ENCODE measurements around the gene NKX1-2.

Gene NKX1-2

DNA sequence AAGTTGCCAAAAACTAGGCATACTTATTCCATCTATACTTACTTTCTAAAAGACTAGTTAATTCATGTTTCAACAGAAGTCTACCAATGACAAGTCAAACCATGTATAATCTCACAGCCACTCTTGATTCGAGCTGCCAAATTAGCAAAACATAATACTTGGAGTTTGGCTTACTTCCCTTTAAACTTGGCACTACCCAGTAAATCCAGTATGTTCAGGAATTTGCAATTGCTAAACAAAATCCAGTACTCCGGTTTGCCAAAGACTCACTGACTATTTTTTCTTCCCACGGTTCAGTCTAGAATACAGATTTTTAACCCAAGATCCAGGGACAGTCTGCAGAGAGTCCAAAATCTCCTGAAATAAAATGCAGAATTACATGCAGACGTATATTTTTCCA lies 35.8 kb downstream of the NKX1-2 start:
- no peak for DNase-seq

DNA sequence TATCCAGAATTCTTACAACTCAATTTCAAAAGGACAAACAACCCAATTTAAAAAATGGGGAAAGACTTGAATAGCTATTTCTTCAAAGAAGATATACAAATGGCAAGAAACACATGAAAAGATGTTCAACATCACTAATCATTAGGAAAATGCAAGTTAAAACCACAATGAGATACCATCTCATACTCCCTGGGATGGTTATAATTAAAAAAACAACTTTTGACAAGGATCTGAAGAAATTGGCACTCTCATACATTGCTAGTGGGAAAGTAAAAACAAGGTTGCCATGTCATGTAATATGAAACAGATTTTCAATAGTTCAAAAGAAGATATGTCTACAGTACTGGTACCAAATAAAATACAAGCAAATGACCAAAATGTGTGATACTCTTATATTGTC lies 40.1 kb downstream of the NKX1-2 start:
- no peak for DNase-seq

DNA sequence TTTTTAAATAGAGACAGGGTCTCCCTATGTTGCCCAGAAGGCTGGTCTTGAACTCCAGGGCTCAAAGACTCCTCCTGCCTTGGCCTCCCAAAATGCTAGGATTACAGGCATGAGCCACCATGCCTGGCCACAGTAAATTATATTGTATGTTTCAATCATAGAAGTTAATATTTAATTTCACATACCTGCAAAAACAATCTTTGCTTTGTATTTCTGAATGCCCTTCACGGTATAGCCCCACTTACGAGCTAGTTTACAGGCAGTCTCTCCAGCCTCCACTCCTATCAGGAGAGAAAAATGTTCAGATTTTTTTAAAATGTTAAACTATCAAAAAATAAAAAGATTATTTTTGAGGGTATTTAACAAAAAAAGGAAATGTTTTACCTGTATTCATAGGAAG lies 41.5 kb downstream of the NKX1-2 start:
- no peak for DNase-seq

GRCh38 chr10:124407456-124407855 lies 42.4 kb downstream of the NKX1-2 start:
- no peak for DNase-seq

GRCh38 chr10:124403548-124403947 lies 46.3 kb downstream of the NKX1-2 start:
- no peak for DNase-seq

GRCh38 chr10:124402273-124402672 lies 47.6 kb downstream of the NKX1-2 start:
- no peak for DNase-seq

GRCh38 chr10:124401633-124402032 lies 48.2 kb downstream of the NKX1-2 start:
- no peak for DNase-seq

Measured in GOT3 (cell line).